Neural progenitor cell (in vitro differentiated cells): ENCODE data around the gene DHRS12.

Experiments used
- CTCF ChIP-seq: fragments of 200-600 bp; sonication (generic); IDR thresholded peaks from 2 replicates; pipeline ENCODE4 v1.5.1; 2017; ENCODE audit warnings: antibody characterized with exemption, mild to moderate bottlenecking
- EZH2 ChIP-seq: fragments of 200-600 bp; sonication (generic); IDR thresholded peaks from 2 replicates; pipeline ENCODE4 v1.6.1; 2017; ENCODE audit warnings: antibody characterized with exemption, mild to moderate bottlenecking, moderate library complexity
- EZH2phosphoT487 ChIP-seq: fragments of 200-600 bp; sonication (generic); IDR thresholded peaks from 2 replicates; pipeline ENCODE4 v1.6.1; 2017; ENCODE audit warnings: antibody characterized with exemption

- TF ChIP-seq CTCF (no peak), EZH2phosphoT487 (no peak), EZH2 (no peak)
Observed at GRCh38 chr13:51815848-51816247, 11.9 kb upstream of the DHRS12 start.
